ENCODE data around the gene RXFP1. TPM values are rescaled to one million over a fixed set of nuclear protein-coding genes. Genes with fewer than 3 reads are reported as not detected.

The RXFP1 gene
- total RNA-seq, 1 experiment from 2014 or later, result not detected

GRCh38 chr4:158541506-158541905 lies 19.8 kb downstream of the RXFP1 start:
- no peak for DNase-seq (ENCODE audit: low read depth)

GRCh38 chr4:158543191-158543590 lies 21.5 kb downstream of the RXFP1 start:
- no peak for DNase-seq (ENCODE audit: low read depth)

- no peak for DNase-seq (ENCODE audit: low read depth)
Measured at GRCh38 chr4:158544141-158544540, 22.5 kb downstream of the RXFP1 start.

- no peak for DNase-seq (ENCODE audit: low read depth)
Measured at GRCh38 chr4:158553364-158553763, 31.7 kb downstream of the RXFP1 start.

GRCh38 chr4:158560284-158560683 lies 38.6 kb downstream of the RXFP1 start:
- DNase-seq (ENCODE audit: low read depth), result no peak

GRCh38 chr4:158566860-158567259 lies 45.2 kb downstream of the RXFP1 start:
- no peak for DNase-seq (ENCODE audit: low read depth)

GRCh38 chr4:158571736-158572135 lies 50.1 kb downstream of the RXFP1 start:
- DNase-seq (ENCODE audit: low read depth), result no peak

GRCh38 chr4:158572608-158573007 lies 50.9 kb downstream of the RXFP1 start:
- no peak for DNase-seq (ENCODE audit: low read depth)

GRCh38 chr4:158578476-158578875 lies 56.8 kb downstream of the RXFP1 start:
- DNase-seq (ENCODE audit: low read depth), result peak; percentile 8

- DNase-seq (ENCODE audit: low read depth), result no peak
Measured at GRCh38 chr4:158580064-158580463, 58.4 kb downstream of the RXFP1 start.

- DNase-seq (ENCODE audit: low read depth), result no peak
Measured at GRCh38 chr4:158581161-158581560, 59.5 kb downstream of the RXFP1 start.

GRCh38 chr4:158586881-158587280 lies 65.2 kb downstream of the RXFP1 start:
- no peak for DNase-seq (ENCODE audit: low read depth)

GRCh38 chr4:158588285-158588684 lies 66.6 kb downstream of the RXFP1 start:
- no peak for DNase-seq (ENCODE audit: low read depth)

GRCh38 chr4:158588777-158589176 lies 67.1 kb downstream of the RXFP1 start:
- DNase-seq (ENCODE audit: low read depth), result no peak

- DNase-seq (ENCODE audit: low read depth), result no peak
Measured at GRCh38 chr4:158590306-158590705, 68.6 kb downstream of the RXFP1 start.

- no peak for DNase-seq (ENCODE audit: low read depth)
Measured at GRCh38 chr4:158590824-158591223, 69.1 kb downstream of the RXFP1 start.

- no peak for DNase-seq (ENCODE audit: low read depth)
Measured at GRCh38 chr4:158597879-158598596, 76.4 kb downstream of the RXFP1 start.

- DNase-seq (ENCODE audit: low read depth), result no peak
Measured at GRCh38 chr4:158599150-158599549, 77.5 kb downstream of the RXFP1 start.

- no peak for DNase-seq (ENCODE audit: low read depth)
Measured at GRCh38 chr4:158599765-158600498, 78.2 kb downstream of the RXFP1 start.

- DNase-seq (ENCODE audit: low read depth), result no peak
Measured at GRCh38 chr4:158604369-158604768, 82.7 kb downstream of the RXFP1 start.

- no peak for DNase-seq (ENCODE audit: low read depth)
Measured at GRCh38 chr4:158605393-158605792, 83.7 kb downstream of the RXFP1 start.

GRCh38 chr4:158606969-158607368 lies 85.3 kb downstream of the RXFP1 start:
- DNase-seq (ENCODE audit: low read depth), result no peak

- DNase-seq (ENCODE audit: low read depth), result no peak
Measured at GRCh38 chr4:158609116-158609515, 87.4 kb downstream of the RXFP1 start.

Data from RPMI7951 (cell line).